Middle frontal gyrus (tissue), 1 donor: ENCODE measurements around the gene RPS19BP1.

Experiments used
- DNase-seq: peaks from one replicate; pipeline ENCODE4 v3.0.0-alpha.2; 2015; ENCODE audit warnings: low spot score; ENCODE audit errors: extremely low spot score

RPS19BP1 gene

DNA sequence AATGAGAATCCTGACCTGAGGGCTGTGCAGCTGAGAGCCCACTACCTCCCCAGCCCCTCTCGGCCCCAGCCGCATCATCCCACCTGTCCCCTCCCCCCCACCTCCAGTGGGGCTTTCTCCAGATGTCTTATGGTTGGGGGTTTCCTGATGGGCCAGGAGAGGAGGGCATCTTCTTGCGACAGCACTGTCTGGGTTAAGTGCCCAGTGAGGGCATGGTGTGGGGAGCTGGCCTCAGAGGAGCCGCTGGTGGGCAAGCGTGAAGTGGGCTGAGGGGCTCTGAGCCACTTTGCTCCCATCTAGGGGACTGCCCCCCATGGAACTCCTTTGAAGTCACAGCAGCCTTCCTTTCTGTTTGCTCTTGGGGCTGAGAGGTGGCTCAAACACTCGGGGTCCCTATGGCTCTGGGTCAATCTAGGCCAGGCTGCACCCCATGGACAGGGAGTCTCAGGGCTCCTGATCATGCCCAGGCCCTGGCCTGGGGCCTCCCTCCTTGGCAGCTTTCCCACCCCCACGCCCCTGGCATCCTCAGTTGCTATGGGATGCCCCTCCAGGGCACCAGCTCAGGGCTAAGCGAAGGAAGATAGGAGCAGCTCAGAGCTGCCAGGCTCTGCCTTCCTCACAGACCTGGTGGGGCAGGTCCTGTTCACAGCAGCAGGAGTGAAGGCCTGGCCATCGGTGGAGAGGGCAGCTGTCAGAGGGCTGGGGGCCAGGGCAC, 41.4 kb downstream of the RPS19BP1 start:
- no peak for DNase-seq

DNA sequence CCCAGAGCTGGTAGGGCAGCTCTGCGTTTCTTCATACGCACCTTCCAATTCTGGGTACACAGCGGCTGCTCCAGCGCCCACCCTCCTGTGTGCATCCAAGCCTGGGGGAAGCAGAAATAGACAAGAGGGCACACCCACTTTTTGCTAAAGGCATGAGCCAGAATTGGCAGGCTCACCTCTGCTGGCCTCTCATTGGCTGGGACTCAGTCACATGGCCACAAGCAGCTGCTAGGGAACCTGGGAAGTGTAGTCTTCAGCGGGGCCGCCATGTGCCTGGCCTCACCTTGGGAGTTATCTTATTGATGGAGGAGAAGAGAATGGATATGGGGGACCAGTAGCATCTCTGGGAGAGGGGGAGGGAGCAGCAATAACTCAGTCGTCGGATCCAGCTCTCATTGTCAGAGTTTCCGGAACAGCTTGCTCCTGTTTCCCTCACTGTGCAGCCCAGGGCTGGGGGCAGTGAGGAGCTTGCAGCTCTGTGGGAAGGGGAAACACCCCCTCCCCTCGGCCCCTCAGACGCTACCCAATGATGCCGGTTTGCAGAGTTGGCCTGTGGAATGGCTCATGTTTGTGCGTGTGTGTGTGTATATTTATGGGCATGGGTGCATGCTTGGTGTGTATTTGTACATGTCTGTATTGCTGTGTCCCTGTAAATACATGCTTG, 42.3 kb downstream of the RPS19BP1 start:
- peak; percentile 76 for DNase-seq

DNA sequence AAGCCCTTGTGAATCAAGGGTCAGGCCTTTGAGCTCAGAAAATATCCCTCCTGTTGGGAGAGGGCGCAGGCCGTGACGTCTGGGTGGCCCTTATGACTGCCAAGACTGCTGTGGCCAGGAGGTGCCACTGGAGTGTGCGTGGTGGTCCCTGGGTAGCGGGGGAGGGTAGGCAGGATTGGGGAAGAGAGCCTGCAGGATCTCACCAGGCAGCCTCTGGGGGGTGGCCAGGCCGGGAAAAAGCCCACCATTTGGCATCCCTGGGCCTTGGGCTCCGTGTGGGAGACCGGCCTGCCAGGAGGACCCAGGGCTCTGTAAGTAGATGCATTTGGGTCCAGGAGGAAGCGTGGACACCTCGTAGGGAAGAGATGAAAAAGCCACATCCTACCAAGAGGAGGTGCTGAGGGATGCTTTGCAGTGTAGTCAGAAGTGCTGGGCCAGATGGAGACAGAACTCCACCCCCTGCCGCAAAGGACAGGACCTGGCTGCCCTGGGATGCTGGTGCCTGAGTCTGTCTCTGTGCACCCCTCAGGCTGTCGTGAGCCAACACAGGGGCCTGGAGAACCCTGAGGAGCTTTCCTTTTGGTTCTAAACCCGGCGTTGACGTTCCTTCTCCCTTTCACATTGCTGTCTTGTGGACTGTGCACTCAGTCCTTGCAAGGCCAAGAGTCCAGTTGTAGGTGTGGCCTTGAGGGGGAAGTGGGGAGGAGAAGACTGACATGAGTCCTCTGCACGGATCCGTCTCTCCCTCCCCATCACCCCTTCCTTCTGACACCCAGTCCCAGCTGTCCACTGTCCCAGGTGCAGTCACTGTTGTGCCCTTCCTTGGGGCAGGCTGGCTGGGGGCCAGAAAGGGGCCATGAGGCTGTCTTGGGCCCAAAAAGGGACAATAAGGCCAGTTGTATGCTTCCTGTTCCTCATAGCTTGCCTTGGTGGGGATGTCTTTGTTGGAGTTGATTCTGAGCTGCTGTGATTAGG, 43.2 kb downstream of the RPS19BP1 start:
- no peak for DNase-seq

DNA sequence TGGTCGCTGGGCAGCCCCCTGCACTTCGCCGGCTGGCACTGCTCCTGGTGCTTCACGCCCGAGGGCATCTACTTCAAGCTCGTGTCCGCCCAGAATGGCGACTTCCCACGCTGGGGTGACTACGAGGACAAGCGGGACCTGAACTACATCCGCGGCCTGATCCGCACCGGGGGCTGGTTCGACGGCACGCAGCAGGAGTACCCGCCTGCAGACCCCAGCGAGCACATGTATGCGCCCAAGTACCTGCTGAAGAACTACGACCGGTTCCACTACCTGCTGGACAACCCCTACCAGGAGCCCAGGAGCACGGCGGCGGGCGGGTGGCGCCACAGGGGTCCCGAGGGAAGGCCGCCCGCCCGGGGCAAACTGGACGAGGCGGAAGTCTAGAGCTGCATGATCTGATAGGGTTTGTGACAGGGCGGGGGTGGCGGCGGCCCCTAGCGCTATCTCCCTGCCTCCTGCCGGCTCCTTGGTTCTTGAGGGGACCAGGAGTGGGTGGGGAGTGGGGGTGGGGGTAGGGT, 43.9 kb downstream of the RPS19BP1 start:
- no peak for DNase-seq

DNA sequence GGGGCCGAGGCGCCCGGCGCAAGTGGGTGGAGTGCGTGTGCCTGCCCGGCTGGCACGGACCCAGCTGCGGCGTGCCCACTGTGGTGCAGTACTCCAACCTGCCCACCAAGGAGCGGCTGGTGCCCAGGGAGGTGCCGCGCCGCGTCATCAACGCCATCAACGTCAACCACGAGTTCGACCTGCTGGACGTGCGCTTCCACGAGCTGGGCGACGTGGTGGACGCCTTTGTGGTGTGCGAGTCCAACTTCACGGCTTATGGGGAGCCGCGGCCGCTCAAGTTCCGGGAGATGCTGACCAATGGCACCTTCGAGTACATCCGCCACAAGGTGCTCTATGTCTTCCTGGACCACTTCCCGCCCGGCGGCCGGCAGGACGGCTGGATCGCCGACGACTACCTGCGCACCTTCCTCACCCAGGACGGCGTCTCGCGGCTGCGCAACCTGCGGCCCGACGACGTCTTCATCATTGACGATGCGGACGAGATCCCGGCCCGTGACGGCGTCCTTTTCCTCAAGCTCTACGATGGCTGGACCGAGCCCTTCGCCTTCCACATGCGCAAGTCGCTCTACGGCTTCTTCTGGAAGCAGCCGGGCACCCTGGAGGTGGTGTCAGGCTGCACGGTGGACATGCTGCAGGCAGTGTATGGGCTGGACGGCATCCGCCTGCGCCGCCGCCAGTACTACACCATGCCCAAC, 44.6 kb downstream of the RPS19BP1 start:
- DNase-seq: no peak

DNA sequence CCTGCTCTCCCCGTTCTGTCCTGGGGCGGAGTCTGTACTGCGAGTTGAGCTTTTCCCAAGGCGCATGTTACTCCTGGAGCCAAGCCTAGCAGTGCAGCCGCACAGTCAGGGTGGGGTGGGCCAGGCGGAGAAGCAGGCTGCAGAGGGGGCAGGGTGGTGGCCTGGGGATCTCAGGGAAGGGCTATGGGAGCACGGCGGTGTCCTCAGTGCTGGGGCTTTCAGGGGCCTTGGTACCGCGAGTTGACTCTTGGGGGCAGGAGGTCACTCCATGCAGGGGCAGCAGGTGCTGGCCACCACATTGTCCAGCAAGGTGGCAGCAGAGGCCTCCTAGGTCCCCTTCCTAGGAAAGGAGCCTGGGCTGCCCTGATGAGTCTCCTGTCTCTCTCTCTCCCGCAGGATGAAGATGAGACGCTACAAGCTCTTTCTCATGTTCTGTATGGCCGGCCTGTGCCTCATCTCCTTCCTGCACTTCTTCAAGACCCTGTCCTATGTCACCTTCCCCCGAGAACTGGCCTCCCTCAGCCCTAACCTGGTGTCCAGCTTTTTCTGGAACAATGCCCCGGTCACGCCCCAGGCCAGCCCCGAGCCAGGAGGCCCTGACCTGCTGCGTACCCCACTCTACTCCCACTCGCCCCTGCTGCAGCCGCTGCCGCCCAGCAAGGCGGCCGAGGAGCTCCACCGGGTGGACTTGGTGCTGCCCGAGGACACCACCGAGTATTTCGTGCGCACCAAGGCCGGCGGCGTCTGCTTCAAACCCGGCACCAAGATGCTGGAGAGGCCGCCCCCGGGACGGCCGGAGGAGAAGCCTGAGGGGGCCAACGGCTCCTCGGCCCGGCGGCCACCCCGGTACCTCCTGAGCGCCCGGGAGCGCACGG, 45.4 kb downstream of the RPS19BP1 start:
- DNase-seq: no peak

DNA sequence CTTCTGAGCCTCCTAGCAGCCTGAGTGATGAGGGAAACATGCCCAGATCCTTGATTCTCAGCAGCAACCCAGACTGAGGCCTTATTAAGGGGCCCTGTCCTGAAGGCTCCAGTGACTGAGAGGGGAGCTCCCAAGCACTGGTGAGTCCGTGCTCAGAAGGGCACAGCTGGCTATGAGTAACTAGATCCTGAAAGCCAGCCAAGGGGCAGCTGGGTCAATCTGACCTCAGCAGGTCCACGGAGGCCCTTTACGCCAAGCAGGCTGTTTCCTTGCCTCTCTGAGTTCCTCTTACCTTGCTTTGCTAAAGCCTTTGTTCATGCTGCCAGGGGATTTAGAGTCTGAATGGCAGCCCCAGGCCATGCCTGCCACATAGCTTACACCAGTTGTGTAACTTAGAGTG, 49.8 kb downstream of the RPS19BP1 start:
- no peak for DNase-seq

DNA sequence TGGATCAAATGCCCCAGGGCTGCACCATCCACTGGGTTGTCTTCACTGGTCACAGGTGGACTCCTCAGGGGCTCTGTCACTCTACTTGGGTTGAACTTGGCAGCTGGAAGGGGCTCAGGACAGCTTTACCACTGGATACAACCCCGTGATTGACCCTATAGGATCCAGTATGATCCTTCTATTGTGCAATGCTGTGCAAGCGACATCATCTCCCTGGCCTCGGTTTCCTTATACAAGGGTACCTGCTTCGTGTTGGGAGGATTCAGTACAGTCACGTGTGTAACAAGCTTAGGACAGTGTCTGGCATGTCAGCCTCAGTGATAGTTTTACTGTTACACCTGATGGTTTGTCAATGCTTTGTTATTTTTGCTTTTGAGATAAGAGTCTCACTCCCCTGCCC, 51.0 kb downstream of the RPS19BP1 start:
- no peak for DNase-seq

DNA sequence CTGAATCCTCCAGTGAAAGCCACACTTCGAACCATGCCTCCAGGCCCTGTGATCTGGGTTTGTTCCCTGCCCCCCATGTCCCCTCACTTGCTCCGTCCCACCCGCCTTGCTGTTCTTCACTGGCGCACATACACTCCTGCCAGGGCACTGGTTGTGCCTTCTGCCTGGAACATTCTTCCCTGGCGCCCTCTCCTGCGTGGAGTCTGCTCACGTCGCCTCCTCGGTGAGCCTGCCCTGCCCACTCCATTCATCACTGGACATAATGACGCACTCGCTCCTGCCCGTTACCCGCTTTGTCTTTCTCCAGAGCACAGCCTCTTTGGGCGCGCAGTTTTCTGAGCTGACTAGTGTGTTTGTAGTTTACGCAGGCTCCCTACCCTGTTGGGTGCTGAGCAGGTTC, 51.5 kb downstream of the RPS19BP1 start:
- no peak for DNase-seq

DNA sequence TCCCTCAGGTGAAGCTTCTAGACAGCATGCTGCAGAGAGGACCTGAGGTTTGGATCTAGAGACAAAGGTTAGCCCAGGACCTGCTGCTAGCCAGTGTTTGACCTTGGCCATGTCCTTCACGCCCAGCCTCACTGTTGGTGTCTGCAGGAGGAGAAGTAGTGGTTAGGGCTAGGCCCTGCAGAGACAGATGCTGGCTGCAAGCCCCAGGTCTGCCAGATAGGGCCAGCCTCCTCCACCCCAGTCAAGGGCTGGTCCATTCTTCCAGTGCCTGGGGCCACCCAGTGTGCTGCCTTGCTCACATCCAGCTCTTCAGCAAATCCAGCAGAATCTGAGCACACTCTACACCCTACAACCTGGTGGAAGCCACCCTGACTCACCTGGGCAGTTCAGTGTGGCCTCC, 52.0 kb downstream of the RPS19BP1 start:
- DNase-seq: no peak

DNA sequence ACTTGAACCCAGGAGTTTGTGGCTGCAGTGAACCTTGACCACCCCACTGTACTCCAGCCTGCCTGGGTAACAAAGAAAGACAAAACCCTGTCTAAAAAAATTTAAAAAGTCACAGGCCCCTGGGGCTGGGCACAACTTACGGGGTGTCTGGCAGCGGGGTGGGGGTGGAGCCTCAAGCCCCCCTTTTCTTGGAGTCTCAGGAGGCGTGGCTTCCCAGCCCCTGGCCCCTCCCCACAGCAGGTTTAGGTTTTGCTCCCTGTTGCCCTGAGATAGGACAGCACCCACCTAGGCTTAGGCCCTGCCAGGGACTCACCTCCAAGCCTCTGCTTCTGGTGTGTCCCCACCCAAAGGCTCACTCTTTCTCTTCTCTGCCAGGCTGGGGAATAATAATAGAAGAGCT, 53.3 kb downstream of the RPS19BP1 start:
- DNase-seq: no peak
